Chondrocyte (in vitro differentiated cells): Measurements from ENCODE around the gene FRRS1L. TPM values are rescaled to one million over a fixed set of nuclear protein-coding genes. Genes with fewer than 3 reads are reported as not detected.

ENCODE experiments used
- DNase-seq: peaks from one replicate; pipeline ENCODE4 v3.0.0; 2021; ENCODE audit warnings: mixed read lengths, low spot score
- H3K27ac Mint-ChIP-seq: one replicate; pipeline ENCODE4 v1.8.0; 2021; ENCODE audit warnings: mild to moderate bottlenecking, moderate library complexity, mixed read lengths; ENCODE audit not compliant: unreplicated experiment
- H3K27me3 Mint-ChIP-seq: 2 replicates; pipeline ENCODE4 v1.8.0; 2021; ENCODE audit warnings: low read depth, mixed read lengths
- H3K36me3 Mint-ChIP-seq: 2 replicates; pipeline ENCODE4 v1.8.0; 2021; ENCODE audit warnings: low read depth, mixed read lengths
- H3K4me1 Mint-ChIP-seq: 2 replicates; pipeline ENCODE4 v1.8.0; 2021; ENCODE audit warnings: low read depth, mild to moderate bottlenecking, mixed read lengths
- H3K4me3 Mint-ChIP-seq: one replicate; pipeline ENCODE4 v1.8.0; 2021; ENCODE audit warnings: mild to moderate bottlenecking, moderate library complexity, mixed read lengths; ENCODE audit not compliant: unreplicated experiment
- H3K9me3 Mint-ChIP-seq: 2 replicates; pipeline ENCODE4 v1.8.0; 2021; ENCODE audit warnings: low read depth, mixed read lengths
- CTCF ChIP-seq: fragments of 200-600 bp; sonication (generic); IDR thresholded peaks from 2 replicates; pipeline ENCODE4 v1.5.0; 2021; ENCODE audit warnings: antibody characterized with exemption, mild to moderate bottlenecking, moderate library complexity
- total RNA-seq: library from RNA; stranded (reverse); gene quantifications from 3 replicates; pipeline ENCODE4 v1.2.1, GENCODE V29; 2021

Gene FRRS1L
- total RNA-seq, 1 donor from 2014 or later, result 5.3 TPM

- Mint-ChIP-seq H3K4me3 (no peak overlapping the region), H3K4me1 (peaks cover 60% of the 10 kb centered on the region), H3K36me3 (peaks cover 6% of the 10 kb centered on the region), H3K27ac (peak overlapping the region; percentile 84), H3K27me3 (no peaks in the 10 kb centered on the region), H3K9me3 (peaks cover 2% of the 10 kb centered on the region)
- no peak for DNase-seq
- TF ChIP-seq CTCF, result peak; percentile 75
Observed at GRCh38 chr9:109098171-109098959, 68.7 kb downstream of the FRRS1L start.

- H3K36me3 Mint-ChIP-seq, result peaks cover 7% of the 10 kb centered on the region
- no peaks in the 10 kb centered on the region for H3K9me3 Mint-ChIP-seq
- no peaks in the 10 kb centered on the region for H3K27me3 Mint-ChIP-seq
- no peak overlapping the region for H3K4me3 Mint-ChIP-seq
- H3K4me1 Mint-ChIP-seq, result peaks cover 66% of the 10 kb centered on the region
- no peak for DNase-seq
- peak overlapping the region; percentile 15 for H3K27ac Mint-ChIP-seq
- no peak for TF ChIP-seq CTCF
Observed at GRCh38 chr9:109097146-109097545, 69.9 kb downstream of the FRRS1L start.

- no peak for TF ChIP-seq CTCF
- Mint-ChIP-seq H3K27me3 (no peaks in the 10 kb centered on the region), H3K27ac (no peak overlapping the region), H3K4me1 (peaks cover 56% of the 10 kb centered on the region), H3K9me3 (no peaks in the 10 kb centered on the region), H3K4me3 (no peak overlapping the region), H3K36me3 (peaks cover 7% of the 10 kb centered on the region)
- no peak for DNase-seq
Observed at GRCh38 chr9:109095321-109095720, 71.7 kb downstream of the FRRS1L start.

- H3K27ac Mint-ChIP-seq, result no peak overlapping the region
- TF ChIP-seq CTCF, result no peak
- no peaks in the 10 kb centered on the region for H3K9me3 Mint-ChIP-seq
- DNase-seq, result no peak
- no peaks in the 10 kb centered on the region for H3K27me3 Mint-ChIP-seq
- no peak overlapping the region for H3K4me3 Mint-ChIP-seq
- H3K36me3 Mint-ChIP-seq, result peaks cover 11% of the 10 kb centered on the region
- H3K4me1 Mint-ChIP-seq, result peaks cover 54% of the 10 kb centered on the region
Observed at GRCh38 chr9:109094268-109094667, 72.8 kb downstream of the FRRS1L start.

- DNase-seq, result no peak
- peak overlapping the region; percentile 18 for H3K27ac Mint-ChIP-seq
- TF ChIP-seq CTCF, result no peak
- no peaks in the 10 kb centered on the region for H3K27me3 Mint-ChIP-seq
- H3K9me3 Mint-ChIP-seq, result no peaks in the 10 kb centered on the region
- peaks cover 42% of the 10 kb centered on the region for H3K4me1 Mint-ChIP-seq
- H3K36me3 Mint-ChIP-seq, result peaks cover 20% of the 10 kb centered on the region
- H3K4me3 Mint-ChIP-seq, result no peak overlapping the region
Observed at GRCh38 chr9:109092587-109092986, 74.5 kb downstream of the FRRS1L start.
